ENCODE results near the gene MXI1. TPM values are rescaled to one million over a fixed set of nuclear protein-coding genes. Genes with fewer than 3 reads are reported as not detected.

Gene MXI1
- total RNA-seq, 1 experiment from 2014 or later: 17.3 TPM

DNA sequence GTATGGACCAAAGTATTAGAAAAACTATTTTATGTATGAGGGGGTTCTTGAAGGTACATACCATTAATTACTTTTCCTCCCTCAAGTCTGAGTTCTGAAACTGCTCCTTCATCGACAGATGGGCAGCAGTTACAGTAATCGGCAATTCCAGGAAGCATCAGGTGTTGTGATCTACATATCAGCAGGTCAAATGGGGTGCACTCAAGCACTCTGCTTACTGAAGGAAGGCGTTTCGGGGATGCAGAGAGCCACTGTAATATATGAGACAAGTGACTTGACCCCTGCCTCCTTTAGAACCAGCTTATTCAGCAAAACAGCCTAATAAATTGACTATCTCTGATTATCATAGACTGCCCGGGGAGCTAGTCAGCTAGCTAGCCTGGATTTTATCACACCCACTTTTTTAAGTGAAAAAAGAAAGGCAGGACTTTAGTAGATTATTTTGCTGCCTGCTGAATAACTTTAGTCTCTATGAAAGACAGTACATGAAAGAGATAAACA, 93.1 kb downstream of the MXI1 start:
- H3K4me3 ChIP-seq (ENCODE audit: low read depth, low read length, poor library complexity, severe bottlenecking): no peak overlapping the region
- TF ChIP-seq, protein P1, sequence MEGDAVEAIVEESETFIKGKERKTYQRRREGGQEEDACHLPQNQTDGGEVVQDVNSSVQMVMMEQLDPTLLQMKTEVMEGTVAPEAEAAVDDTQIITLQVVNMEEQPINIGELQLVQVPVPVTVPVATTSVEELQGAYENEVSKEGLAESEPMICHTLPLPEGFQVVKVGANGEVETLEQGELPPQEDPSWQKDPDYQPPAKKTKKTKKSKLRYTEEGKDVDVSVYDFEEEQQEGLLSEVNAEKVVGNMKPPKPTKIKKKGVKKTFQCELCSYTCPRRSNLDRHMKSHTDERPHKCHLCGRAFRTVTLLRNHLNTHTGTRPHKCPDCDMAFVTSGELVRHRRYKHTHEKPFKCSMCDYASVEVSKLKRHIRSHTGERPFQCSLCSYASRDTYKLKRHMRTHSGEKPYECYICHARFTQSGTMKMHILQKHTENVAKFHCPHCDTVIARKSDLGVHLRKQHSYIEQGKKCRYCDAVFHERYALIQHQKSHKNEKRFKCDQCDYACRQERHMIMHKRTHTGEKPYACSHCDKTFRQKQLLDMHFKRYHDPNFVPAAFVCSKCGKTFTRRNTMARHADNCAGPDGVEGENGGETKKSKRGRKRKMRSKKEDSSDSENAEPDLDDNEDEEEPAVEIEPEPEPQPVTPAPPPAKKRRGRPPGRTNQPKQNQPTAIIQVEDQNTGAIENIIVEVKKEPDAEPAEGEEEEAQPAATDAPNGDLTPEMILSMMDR (conservative IDR thresholded peaks at IDR 0.05; ENCODE audit: low read depth, low read length): no peak
- no peak for TF ChIP-seq EZH2 (IDR thresholded peaks at IDR 0.05; ENCODE audit: borderline replicate concordance, low read depth, low read length, poor library complexity, severe bottlenecking)
- no peaks in the 10 kb centered on the region for H3K9me3 ChIP-seq (ENCODE audit: low read depth, low read length, poor library complexity, severe bottlenecking)
- H3K27ac ChIP-seq (ENCODE audit: low read depth, low read length, poor library complexity, severe bottlenecking): no peak overlapping the region
- CTCF ChIA-PET: interaction anchor here (1.3 kb wide), 1 partner anchor 162 kb away, joined by 3 read pairs; no protein-coding TSS in a partner anchor
- intact Hi-C loops (cut with micrococcal nuclease; ENCODE audit: unreplicated experiment): loop anchor here (10.0 kb wide), 1 partner anchor 614 kb away; the partner anchor contains the start of genes BBIP1 and SHOC2
- BruUV-seq (replicated peaks): no TSS peak
- peaks cover 78% of the 10 kb centered on the region for H3K36me3 ChIP-seq (ENCODE audit: insufficient read depth, low read length, poor library complexity, severe bottlenecking)
- peaks cover 28% of the 10 kb centered on the region for H3K4me1 ChIP-seq (ENCODE audit: insufficient read depth, low read length, poor library complexity, severe bottlenecking)
- no peaks in the 10 kb centered on the region for H3K27me3 ChIP-seq (replicated peaks; ENCODE audit: insufficient read depth, low read depth, low read length, poor library complexity)
- no peak for DNase-seq (ENCODE audit: low spot score)
- POLR2A ChIA-PET (ENCODE audit: low non-redundant PET): no interaction called here

DNA sequence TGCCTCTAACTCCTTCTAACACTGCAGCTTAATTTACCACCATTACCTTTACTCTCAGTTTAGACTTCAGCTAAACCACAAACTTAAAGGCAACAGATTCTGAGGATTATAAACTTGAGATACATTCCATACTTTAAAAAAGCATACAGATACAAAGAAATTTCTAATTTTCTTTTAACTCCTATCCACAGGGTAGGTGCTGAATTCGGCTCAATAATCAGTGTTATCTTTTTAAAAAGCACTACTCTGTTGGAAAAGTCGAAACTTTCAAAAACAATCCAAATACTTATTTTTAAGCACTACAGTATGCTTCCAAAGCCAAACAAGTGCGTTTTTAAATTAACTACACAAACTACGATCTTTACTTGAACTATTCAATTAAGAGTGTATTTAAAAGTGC, 96.3 kb downstream of the MXI1 start:
- ChIA-PET POLR2A (ENCODE audit: low non-redundant PET) (no interaction called here), CTCF (no interaction called here)
- TF ChIP-seq, protein P1 (conservative IDR thresholded peaks at IDR 0.05; ENCODE audit: low read depth, low read length): no peak
- no peak for TF ChIP-seq EZH2 (IDR thresholded peaks at IDR 0.05; ENCODE audit: borderline replicate concordance, low read depth, low read length, poor library complexity, severe bottlenecking)
- H3K27ac ChIP-seq (ENCODE audit: low read depth, low read length, poor library complexity, severe bottlenecking): peak overlapping the region; percentile 95
- H3K36me3 ChIP-seq (ENCODE audit: insufficient read depth, low read length, poor library complexity, severe bottlenecking): peaks cover 47% of the 10 kb centered on the region
- BruUV-seq (replicated peaks): TSS peak; percentile 41
- H3K27me3 ChIP-seq (replicated peaks; ENCODE audit: insufficient read depth, low read depth, low read length, poor library complexity): no peaks in the 10 kb centered on the region
- intact Hi-C loops (cut with micrococcal nuclease; ENCODE audit: unreplicated experiment): loop anchor here (10.0 kb wide), 1 partner anchor 611 kb away; the partner anchor contains the start of genes BBIP1 and SHOC2
- no peaks in the 10 kb centered on the region for H3K9me3 ChIP-seq (ENCODE audit: low read depth, low read length, poor library complexity, severe bottlenecking)
- H3K4me1 ChIP-seq (ENCODE audit: insufficient read depth, low read length, poor library complexity, severe bottlenecking): peaks cover 56% of the 10 kb centered on the region
- peak overlapping the region; percentile 81 for H3K4me3 ChIP-seq (ENCODE audit: low read depth, low read length, poor library complexity, severe bottlenecking)
- DNase-seq (ENCODE audit: low spot score): no peak

DNA sequence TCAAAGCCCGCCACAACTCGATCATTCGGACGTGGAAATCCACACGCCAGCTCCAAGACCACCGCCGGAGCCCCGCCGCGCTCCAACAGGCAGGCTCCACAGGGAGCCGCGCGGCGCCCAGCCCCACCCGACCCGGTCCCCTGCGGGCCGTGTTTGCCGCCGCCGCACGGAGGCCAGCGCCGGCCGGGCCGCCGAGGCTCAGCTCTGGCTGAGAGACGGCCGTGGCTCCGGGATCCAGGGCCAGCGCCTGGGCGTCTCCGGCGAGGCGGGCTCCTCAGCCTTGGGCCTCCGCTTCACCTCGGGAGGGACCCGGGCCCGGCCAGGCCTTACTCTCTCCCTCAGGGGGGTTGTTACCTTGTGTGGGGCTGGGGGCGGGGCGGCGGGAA, 97.0 kb downstream of the MXI1 start:
- intact Hi-C loops (cut with micrococcal nuclease; ENCODE audit: unreplicated experiment): loop anchor here (10.0 kb wide), 1 partner anchor 610 kb away; the partner anchor contains the start of genes BBIP1 and SHOC2
- Histone ChIP-seq H3K36me3 (ENCODE audit: insufficient read depth, low read length, poor library complexity, severe bottlenecking) (peaks cover 40% of the 10 kb centered on the region), H3K4me3 (ENCODE audit: low read depth, low read length, poor library complexity, severe bottlenecking) (peak overlapping the region; percentile 81), H3K27me3 (replicated peaks; ENCODE audit: insufficient read depth, low read depth, low read length, poor library complexity) (no peaks in the 10 kb centered on the region), H3K4me1 (ENCODE audit: insufficient read depth, low read length, poor library complexity, severe bottlenecking) (peaks cover 63% of the 10 kb centered on the region), H3K27ac (ENCODE audit: low read depth, low read length, poor library complexity, severe bottlenecking) (peak overlapping the region; percentile 95), H3K9me3 (ENCODE audit: low read depth, low read length, poor library complexity, severe bottlenecking) (no peaks in the 10 kb centered on the region)
- ChIA-PET POLR2A (ENCODE audit: low non-redundant PET) (interaction anchor here (0.7 kb wide), 1 partner anchor 103 kb away, joined by 3 read pairs; no protein-coding TSS in a partner anchor), CTCF (interaction anchor here (0.6 to 0.7 kb wide), 3 partner anchors 77 to 284 kb away, joined by 5 to 10 read pairs (median 6); no protein-coding TSS in a partner anchor)
- DNase-seq (ENCODE audit: low spot score): no peak
- TF ChIP-seq, protein P1 (conservative IDR thresholded peaks at IDR 0.05; ENCODE audit: low read depth, low read length): no peak
- TF ChIP-seq EZH2 (IDR thresholded peaks at IDR 0.05; ENCODE audit: borderline replicate concordance, low read depth, low read length, poor library complexity, severe bottlenecking): no peak
- no TSS peak for BruUV-seq (replicated peaks)
